ENCODE measurements around the gene CFAP58.

CFAP58 gene

DNA sequence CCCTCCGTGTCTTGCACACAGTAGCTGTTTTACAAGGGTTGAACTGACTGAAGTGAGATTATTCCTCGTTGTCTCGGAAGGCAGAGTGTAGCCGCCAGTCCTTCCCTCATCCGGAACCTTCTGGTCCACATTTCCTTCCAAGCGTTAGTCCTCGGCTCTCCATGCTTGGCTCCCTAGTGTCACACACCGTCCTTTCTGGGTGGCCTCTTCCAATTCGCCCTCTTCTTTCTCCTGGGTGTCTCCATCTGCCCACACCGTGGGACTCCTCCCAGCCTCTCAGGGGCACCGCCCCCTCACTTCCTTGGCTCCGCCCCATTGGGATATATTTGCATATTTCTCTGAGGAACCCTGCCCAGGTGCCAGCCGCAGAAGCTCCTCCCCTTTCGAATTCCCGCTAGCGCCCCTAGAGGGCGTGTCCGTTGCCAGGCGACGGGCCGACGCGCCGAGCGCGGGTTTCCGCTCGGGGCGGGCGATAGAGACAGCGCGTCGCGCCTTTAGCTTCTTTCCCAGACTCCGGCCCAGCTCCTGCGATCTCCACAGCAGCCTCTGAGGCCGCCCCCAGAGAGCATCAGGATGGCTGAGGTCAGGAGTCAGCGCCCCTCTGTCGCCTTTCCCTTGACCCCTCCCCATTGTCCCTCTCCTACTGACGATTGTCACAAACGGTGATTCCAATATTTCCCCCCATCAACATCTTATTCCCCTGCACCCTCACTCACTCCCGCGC lies at the start of gene CFAP58:
Gene CFAP58 (plus strand): TSS at position 509 of the 724 bp plus-strand sequence. CDS start 65 bp downstream, at position 574.
- DNase-seq (ENCODE audit: low spot score), result peak; percentile 96

GRCh38 chr10:104304356-104304745 lies 49.3 kb upstream of the CFAP58 start:
- DNase-seq (ENCODE audit: low spot score), result no peak

- no peak for DNase-seq (ENCODE audit: low spot score)
Observed at GRCh38 chr10:104304927-104305326, 48.7 kb upstream of the CFAP58 start.

GRCh38 chr10:104306897-104307296 lies 46.7 kb upstream of the CFAP58 start:
- DNase-seq (ENCODE audit: low spot score), result no peak

- DNase-seq (ENCODE audit: low spot score), result no peak
Observed at GRCh38 chr10:104307576-104308438, 45.8 kb upstream of the CFAP58 start.

DNA sequence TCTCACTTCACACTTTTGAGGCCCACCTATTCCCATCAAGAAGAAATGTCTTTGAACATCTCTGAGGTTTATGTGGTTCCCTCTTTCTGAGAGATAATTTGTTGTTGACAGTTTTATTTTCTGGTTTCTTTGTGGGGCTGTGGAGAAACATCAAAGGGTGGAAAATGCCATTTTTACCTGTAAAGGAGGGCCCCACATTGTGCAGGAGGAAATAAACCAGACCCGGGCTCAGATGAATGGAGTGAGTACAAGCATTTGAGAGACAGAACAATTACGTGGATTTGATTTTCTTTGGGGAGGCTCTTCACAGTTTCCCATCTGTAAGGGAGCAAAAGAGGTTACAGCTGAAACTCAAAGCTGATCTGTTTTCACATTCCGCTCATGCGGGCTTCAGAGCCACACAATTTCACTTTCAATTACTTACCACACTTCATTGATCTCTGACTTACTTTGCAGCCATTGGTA lies 45.2 kb upstream of the CFAP58 start:
- peak; percentile 32 for DNase-seq (ENCODE audit: low spot score)

DNA sequence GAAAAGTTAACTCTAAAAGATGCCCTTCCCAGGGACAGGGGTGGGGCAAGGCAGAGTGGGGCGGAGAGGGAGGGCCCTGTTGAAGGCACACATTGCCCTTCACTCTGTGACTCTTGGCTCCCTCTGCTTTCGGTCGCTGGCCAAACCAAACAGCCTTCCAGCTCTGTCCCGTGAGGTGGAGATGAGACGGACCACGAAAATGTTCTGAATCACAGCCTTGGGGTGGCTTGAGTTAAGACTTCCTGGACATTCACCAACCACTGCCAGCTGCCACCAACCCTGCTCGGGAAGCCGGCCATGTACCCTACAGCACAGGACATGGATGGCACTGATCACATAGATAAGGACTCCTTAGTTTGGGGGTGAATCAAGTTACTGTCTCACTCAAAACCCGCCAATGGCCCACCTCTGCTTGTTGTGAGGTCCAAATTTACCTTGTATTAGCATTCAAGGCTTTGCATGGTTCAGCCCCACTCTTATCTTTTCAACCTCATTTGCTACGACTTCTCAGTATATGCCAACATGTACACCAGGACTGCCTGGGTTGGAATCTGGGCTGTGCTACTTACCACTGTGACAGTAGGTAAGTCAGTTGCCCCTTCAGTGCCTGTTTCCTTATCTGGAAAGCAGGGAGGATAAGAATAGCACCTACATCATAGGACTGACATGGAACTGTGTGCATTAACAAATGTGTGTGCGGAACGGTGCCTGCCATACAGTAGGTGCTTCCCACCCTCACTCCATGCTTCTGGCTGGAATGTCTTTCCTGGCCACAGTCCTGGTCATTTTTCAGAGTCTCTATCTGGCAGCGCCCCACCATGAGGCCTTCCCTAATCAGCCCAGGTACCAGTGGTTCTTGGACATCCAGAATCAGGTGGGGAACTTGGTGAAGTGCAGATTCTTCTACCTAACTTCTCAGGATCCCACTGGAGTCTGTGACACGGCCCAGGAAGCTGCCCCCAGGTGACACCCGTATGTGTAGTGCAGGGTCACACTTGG lies 43.4 kb upstream of the CFAP58 start:
- no peak for DNase-seq (ENCODE audit: low spot score)

DNA sequence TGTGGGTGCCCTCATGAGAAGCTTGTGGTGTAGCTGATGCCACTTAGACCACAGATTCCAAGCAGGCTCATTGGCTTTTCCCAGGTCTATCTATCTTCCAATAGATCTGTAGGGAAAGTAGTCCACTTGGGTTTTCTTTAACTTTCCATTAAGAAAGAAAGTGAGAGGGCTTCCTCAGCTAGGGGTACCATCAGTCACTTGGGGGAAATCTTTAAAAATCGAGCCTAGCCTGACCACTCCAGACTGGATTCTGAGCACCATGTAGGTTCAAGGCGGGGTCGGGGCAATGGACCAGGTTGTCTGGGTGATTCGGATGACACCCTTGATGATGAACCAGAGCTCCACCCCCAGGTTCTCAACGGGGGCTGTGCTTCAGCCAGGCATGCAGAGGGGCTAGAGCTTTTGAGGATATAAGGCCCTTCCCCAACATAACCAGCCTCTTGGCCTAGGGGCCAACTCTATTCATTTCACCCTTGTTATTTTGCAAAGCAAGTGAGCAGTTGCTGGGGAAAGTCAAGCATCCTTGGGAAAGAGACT lies 42.4 kb upstream of the CFAP58 start:
- DNase-seq (ENCODE audit: low spot score), result no peak

GRCh38 chr10:104314591-104315485 lies 38.8 kb upstream of the CFAP58 start:
- no peak for DNase-seq (ENCODE audit: low spot score)

- no peak for DNase-seq (ENCODE audit: low spot score)
Observed at GRCh38 chr10:104315486-104315921, 38.1 kb upstream of the CFAP58 start.

DNA sequence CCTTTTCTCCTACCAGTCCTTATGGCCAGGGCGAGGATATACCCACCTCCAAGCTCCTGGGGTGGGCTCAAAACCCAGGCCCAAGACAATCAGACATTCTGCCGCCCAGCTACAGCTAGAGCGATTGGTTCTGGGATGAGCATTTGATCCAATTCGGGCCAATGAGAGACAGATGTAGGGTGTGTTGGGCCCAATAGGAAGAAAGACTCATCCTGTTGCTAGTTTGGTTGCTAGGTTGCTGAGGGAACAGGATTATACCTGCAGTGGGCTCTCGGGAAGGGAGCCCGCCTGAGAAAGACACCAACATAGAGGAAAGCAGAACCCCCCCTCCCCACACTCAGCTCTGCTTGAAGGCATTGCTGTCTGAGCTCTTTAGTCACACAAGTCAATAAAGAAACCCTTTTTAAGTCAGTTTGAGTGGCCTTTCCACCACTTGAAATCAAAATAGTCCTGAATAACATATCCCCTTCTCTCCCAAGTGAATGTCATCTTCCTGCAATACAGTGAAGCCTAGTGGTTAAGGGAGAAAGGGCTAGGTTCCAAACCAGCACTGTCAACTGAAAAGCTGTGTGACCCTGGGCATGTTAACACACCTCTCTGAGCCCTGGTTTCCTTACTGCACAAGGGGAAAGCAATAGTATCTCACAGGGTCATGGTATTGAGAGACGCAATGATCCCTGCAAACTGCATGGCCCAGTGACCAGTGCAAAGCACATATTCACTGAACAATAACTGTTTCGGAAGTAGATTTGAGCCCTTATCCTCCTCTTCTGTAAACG lies 37.1 kb upstream of the CFAP58 start:
- no peak for DNase-seq (ENCODE audit: low spot score)

GRCh38 chr10:104317269-104317710 lies 36.3 kb upstream of the CFAP58 start:
- no peak for DNase-seq (ENCODE audit: low spot score)

- DNase-seq (ENCODE audit: low spot score), result no peak
Observed at GRCh38 chr10:104317726-104318299, 35.8 kb upstream of the CFAP58 start.

DNA sequence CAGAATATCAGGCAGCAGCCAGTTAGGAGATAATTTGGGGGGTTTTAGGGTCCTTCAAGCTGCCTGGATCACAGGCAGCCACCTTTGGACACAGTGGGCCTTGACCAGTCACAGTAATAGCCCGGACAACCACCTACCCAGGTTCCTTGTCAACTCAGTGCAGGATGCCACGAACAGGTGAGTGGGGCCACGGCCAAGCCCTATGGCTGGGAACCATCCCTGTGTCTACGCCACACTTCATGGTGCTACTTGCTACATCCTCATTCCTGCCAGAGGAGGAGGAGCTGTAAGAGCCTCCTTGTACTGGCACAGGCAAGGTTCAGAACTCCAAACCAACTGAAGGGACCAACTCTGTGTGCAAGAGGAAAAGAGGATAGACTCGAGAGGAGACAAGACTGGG lies 35.3 kb upstream of the CFAP58 start:
- DNase-seq (ENCODE audit: low spot score), result no peak

DNA sequence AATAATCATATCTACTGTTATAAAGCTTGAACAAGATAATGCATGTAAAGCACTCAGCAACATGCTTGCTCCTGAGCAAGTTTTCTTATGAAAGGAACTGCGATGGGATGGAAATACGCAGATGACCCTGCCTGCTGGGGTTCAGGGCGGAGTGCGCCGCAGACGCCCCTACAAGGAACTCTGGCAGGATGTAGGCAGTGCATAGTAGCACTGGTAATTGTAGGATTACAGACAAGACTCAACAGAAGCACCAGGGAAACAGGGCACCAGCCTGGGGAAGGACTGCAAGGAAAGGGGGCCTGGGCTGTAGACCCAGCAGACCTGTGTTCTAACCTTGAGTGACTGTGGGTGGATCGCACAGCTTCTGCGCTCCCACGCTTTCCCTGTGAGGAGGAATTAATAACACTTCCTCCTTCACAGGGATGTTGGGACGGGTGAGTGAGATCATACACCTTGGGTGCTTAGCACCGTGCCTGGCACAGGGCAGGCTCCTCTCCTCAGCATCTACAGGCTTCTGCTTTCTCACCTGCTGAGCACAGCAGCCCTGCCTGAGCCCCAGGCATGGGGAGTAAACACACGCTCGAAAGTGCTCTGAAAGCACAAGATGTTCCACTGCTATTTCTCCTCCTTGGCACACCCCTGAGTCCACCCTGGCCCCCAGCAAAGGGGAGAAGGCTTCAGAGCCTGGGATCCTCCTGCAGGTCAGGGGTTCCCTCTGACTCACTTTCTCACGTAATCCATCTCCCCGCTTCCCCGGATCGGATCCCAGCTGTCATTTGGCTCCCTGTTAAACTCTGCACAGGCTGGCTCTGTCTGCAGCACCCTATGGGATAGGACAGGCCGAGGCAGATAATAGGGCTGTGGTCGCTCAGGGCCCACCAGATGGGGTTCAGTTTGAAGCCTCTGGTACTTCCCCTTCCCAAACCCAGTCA lies 34.6 kb upstream of the CFAP58 start:
- no peak for DNase-seq (ENCODE audit: low spot score)

DNA sequence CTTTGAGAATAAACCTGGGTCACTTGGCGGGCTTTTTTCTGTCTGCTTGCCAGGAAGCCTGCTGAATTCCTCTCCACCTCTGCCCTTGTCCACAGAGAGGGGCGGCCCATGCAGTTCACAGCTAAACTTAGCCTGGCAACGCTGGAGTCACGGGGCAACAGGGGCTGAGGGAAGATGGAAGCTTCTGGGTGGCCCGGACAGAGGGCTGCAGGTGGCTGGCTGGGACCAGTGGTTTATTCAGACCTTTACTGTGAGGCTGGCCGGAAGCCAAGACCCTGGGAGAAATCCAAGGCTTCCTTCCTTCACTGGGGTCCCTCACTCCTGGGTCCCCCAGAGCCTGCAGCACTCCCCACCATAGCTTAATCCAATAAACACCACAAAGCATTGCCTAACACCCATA lies 32.4 kb upstream of the CFAP58 start:
- DNase-seq (ENCODE audit: low spot score), result no peak

DNA sequence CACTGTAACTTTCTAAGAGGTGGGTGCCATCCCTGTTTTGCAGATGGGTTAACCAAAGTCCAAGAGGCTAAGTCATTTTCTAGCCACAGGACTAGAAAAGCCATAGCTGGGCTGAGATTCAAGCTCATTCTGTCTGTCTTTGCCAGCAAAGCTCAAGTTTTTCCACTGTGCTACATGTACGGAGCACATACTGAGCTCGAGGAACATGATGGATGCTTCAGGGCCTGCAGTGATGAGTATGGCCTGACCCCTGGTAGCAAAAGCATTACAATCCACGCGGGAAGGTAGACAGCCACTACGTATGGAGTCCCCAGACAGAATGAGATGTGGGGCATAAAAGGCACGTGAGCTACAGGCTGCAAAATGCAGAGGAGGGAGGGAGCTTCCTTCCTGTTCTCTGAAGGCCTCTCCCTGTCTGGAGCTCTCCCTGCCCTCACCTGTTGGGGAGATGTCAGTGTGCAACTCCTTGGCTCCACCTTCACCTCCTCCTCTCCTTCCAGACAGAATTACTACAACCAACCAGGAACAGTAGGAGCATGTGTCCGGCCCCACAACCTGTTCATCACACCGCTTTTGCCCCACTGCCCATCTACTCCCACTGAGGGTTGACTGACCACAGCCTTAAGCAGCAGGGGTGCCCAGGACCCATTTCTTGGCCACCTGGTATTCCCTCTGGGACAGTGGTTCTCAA lies 31.8 kb upstream of the CFAP58 start:
- DNase-seq (ENCODE audit: low spot score), result no peak

GRCh38 chr10:104322416-104322782 lies 31.2 kb upstream of the CFAP58 start:
- peak; percentile 35 for DNase-seq (ENCODE audit: low spot score)

Measured in CD4-positive, alpha-beta T cell treated with Interleukin-15 for 4 hours (primary cell).